ENCODE measurements around the gene CDK5RAP2.

The CDK5RAP2 gene

GRCh38 chr9:120538339-120538738 lies 41.6 kb downstream of the CDK5RAP2 start:
- no peak for TF ChIP-seq USF1 (IDR thresholded peaks at IDR 0.05)
- no peak for TF ChIP-seq EGR1 (IDR thresholded peaks at IDR 0.05)
- no peak for TF ChIP-seq ZBTB7A (IDR thresholded peaks at IDR 0.05; ENCODE audit: low read depth)
- no peak for TF ChIP-seq FOXM1 (IDR thresholded peaks at IDR 0.05; ENCODE audit: borderline replicate concordance, low read depth)
- no peak for TF ChIP-seq TEAD4 (IDR thresholded peaks at IDR 0.05)
- TF ChIP-seq REST (IDR thresholded peaks at IDR 0.05; ENCODE audit: low read depth) = no peak
- TF ChIP-seq YY1 (IDR thresholded peaks at IDR 0.05; ENCODE audit: low read depth) = no peak
- TF ChIP-seq TCF12 (IDR thresholded peaks at IDR 0.05; ENCODE audit: low read depth) = no peak
- TF ChIP-seq CEBPB (IDR thresholded peaks at IDR 0.05) = no peak
- TF ChIP-seq RAD21 (IDR thresholded peaks at IDR 0.05; ENCODE audit: low read depth) = no peak
- no peak for TF ChIP-seq CREB1 (IDR thresholded peaks at IDR 0.05; ENCODE audit: low read depth)
- TF ChIP-seq EP300 (IDR thresholded peaks at IDR 0.05; ENCODE audit: borderline replicate concordance) = no peak
- no peak for TF ChIP-seq MAX (IDR thresholded peaks at IDR 0.05)
- no peak for TF ChIP-seq NFIC (IDR thresholded peaks at IDR 0.05)

- TF ChIP-seq EP300 (IDR thresholded peaks at IDR 0.05; ENCODE audit: borderline replicate concordance) (no peak), CEBPB (IDR thresholded peaks at IDR 0.05) (no peak), CREB1 (IDR thresholded peaks at IDR 0.05; ENCODE audit: low read depth) (no peak), TAF1 (IDR thresholded peaks at IDR 0.05; ENCODE audit: low read depth) (no peak), TEAD4 (IDR thresholded peaks at IDR 0.05) (no peak), NFIC (IDR thresholded peaks at IDR 0.05) (no peak), RAD21 (IDR thresholded peaks at IDR 0.05; ENCODE audit: low read depth) (no peak), USF1 (IDR thresholded peaks at IDR 0.05) (no peak), EGR1 (IDR thresholded peaks at IDR 0.05) (no peak), YY1 (IDR thresholded peaks at IDR 0.05; ENCODE audit: low read depth) (no peak), MAX (IDR thresholded peaks at IDR 0.05) (no peak), TCF12 (IDR thresholded peaks at IDR 0.05; ENCODE audit: low read depth) (no peak), ZBTB7A (IDR thresholded peaks at IDR 0.05; ENCODE audit: low read depth) (no peak), FOXM1 (IDR thresholded peaks at IDR 0.05; ENCODE audit: borderline replicate concordance, low read depth) (no peak), REST (IDR thresholded peaks at IDR 0.05; ENCODE audit: low read depth) (no peak)
Observed at GRCh38 chr9:120536949-120537640, 42.9 kb downstream of the CDK5RAP2 start.

GRCh38 chr9:120536094-120536493 lies 43.9 kb downstream of the CDK5RAP2 start:
- TF ChIP-seq YY1 (IDR thresholded peaks at IDR 0.05; ENCODE audit: low read depth) (no peak), TAF1 (IDR thresholded peaks at IDR 0.05; ENCODE audit: low read depth) (no peak), MAX (IDR thresholded peaks at IDR 0.05) (no peak), FOXM1 (IDR thresholded peaks at IDR 0.05; ENCODE audit: borderline replicate concordance, low read depth) (no peak)

- TF ChIP-seq CREB1 (IDR thresholded peaks at IDR 0.05; ENCODE audit: low read depth) (no peak), TAF1 (IDR thresholded peaks at IDR 0.05; ENCODE audit: low read depth) (no peak)
Observed at GRCh38 chr9:120534266-120534665, 45.7 kb downstream of the CDK5RAP2 start.

GRCh38 chr9:120532891-120533290 lies 47.1 kb downstream of the CDK5RAP2 start:
- TF ChIP-seq USF1 (IDR thresholded peaks at IDR 0.05) = no peak
- TF ChIP-seq NFIC (IDR thresholded peaks at IDR 0.05) = no peak
- no peak for TF ChIP-seq CEBPB (IDR thresholded peaks at IDR 0.05)
- no peak for TF ChIP-seq EP300 (IDR thresholded peaks at IDR 0.05; ENCODE audit: borderline replicate concordance)

- TF ChIP-seq USF1 (IDR thresholded peaks at IDR 0.05) (no peak), TEAD4 (IDR thresholded peaks at IDR 0.05) (peak; percentile 37; the same call in 1 of the 2 replicates), NFIC (IDR thresholded peaks at IDR 0.05) (no peak), REST (IDR thresholded peaks at IDR 0.05; ENCODE audit: low read depth) (no peak), FOXM1 (IDR thresholded peaks at IDR 0.05; ENCODE audit: borderline replicate concordance, low read depth) (no peak), RAD21 (IDR thresholded peaks at IDR 0.05; ENCODE audit: low read depth) (no peak)
Observed at GRCh38 chr9:120532475-120532874, 47.5 kb downstream of the CDK5RAP2 start.
